ENCODE data around the gene CSNK2A1.
"Not testable (repeated sequence)": the region's sequence is repeated elsewhere in the genome, so short reads cannot be mapped to it uniquely, and the experiment has no call there.

DNA sequence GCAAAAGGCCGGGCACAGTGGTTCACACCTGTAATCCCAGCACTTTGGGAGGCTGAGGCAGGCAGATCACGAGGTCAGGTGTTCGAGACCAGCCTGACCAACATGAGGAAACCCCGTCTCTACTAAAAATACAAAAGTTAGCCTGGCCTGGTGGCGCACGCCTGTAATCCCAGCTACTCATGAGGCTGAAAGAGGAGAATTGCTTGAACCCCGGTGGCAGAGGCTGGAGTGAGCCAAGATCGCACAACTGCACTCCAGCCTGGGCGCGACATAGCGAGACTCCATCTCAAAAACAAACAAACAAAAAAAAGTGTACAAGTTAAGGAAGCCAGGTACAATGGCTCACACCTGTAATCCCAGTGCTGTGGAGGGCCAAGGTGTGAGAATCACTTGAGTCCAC, 91.6 kb downstream of the CSNK2A1 start:
- TF ChIP-seq, protein P1, sequence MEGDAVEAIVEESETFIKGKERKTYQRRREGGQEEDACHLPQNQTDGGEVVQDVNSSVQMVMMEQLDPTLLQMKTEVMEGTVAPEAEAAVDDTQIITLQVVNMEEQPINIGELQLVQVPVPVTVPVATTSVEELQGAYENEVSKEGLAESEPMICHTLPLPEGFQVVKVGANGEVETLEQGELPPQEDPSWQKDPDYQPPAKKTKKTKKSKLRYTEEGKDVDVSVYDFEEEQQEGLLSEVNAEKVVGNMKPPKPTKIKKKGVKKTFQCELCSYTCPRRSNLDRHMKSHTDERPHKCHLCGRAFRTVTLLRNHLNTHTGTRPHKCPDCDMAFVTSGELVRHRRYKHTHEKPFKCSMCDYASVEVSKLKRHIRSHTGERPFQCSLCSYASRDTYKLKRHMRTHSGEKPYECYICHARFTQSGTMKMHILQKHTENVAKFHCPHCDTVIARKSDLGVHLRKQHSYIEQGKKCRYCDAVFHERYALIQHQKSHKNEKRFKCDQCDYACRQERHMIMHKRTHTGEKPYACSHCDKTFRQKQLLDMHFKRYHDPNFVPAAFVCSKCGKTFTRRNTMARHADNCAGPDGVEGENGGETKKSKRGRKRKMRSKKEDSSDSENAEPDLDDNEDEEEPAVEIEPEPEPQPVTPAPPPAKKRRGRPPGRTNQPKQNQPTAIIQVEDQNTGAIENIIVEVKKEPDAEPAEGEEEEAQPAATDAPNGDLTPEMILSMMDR (IDR thresholded peaks at IDR 0.05; ENCODE audit: insufficient read depth, low read length) = not testable (repeated sequence)
- TF ChIP-seq POLR2AphosphoS5 (IDR thresholded peaks at IDR 0.05; ENCODE audit: low read depth) = not testable (repeated sequence)
